GM06990 (cell line): ENCODE measurements around the gene CYFIP2.

Experiments used
- DNase-seq: peaks from one replicate; pipeline ENCODE4 v3.0.0-alpha.2; 2011; ENCODE audit not compliant: insufficient read length; ENCODE audit errors: extremely low read depth
- H3K27me3 ChIP-seq: replicated peaks from 2 replicates; pipeline ENCODE4 v1.6.0; 2011; ENCODE audit warnings: low read length; ENCODE audit not compliant: control insufficient read depth, insufficient read depth
- H3K36me3 ChIP-seq: 2 replicates; pipeline ENCODE4 v1.5.1; 2011; ENCODE audit warnings: low read length; ENCODE audit not compliant: control insufficient read depth, insufficient read depth
- H3K4me3 ChIP-seq: replicated peaks from 2 replicates; pipeline ENCODE4 v1.5.1; 2011; ENCODE audit warnings: low read depth, mild to moderate bottlenecking, control low read depth, low read length
- CTCF ChIP-seq: IDR thresholded peaks from 2 replicates; pipeline ENCODE4 v1.5.1; 2011; ENCODE audit warnings: low read length, control low read depth, mild to moderate bottlenecking, inconsistent platforms; ENCODE audit not compliant: insufficient read depth, poor library complexity, severe bottlenecking

The CYFIP2 gene

GRCh38 chr5:157350939-157351801, 85.2 kb downstream of the CYFIP2 start:
- peaks cover 15% of the 10 kb centered on the region for H3K36me3 ChIP-seq
- no peak for TF ChIP-seq CTCF
- H3K27me3 ChIP-seq = no peaks in the 10 kb centered on the region
- no peak overlapping the region for H3K4me3 ChIP-seq
- peak; percentile 33 for DNase-seq

- H3K36me3 ChIP-seq = peaks cover 16% of the 10 kb centered on the region
- no peak overlapping the region for H3K4me3 ChIP-seq
- no peaks in the 10 kb centered on the region for H3K27me3 ChIP-seq
- no peak for TF ChIP-seq CTCF
- no peak for DNase-seq
These were observed 85.8 kb downstream of the CYFIP2 start for GRCh38 chr5:157351802-157352092.

GRCh38 chr5:157352756-157353340, 86.9 kb downstream of the CYFIP2 start:
- H3K27me3 ChIP-seq = no peaks in the 10 kb centered on the region
- H3K36me3 ChIP-seq = peaks cover 15% of the 10 kb centered on the region
- no peak overlapping the region for H3K4me3 ChIP-seq
- TF ChIP-seq CTCF = no peak
- no peak for DNase-seq

DNA sequence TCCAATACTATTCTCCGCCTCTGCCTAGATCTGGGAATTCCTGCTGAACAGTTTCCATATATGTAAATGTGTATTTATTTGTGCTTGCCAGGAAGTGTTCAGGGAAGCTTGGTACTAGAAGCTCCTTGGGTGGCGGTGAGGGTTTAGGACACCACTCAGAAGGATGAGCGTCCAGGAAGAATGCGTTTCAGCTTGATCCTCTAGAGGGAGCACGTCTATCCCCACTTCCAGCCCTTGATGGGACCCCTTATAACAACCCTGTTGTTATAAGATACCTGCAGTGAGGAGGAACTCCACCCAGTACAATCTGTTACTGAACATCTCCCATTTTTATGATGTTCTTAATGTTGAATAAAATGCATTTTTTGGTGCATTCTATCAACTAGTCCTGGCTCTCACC, 88.9 kb downstream of the CYFIP2 start:
- peaks cover 19% of the 10 kb centered on the region for H3K36me3 ChIP-seq
- no peak overlapping the region for H3K4me3 ChIP-seq
- peak; percentile 35 for TF ChIP-seq CTCF
- H3K27me3 ChIP-seq = no peaks in the 10 kb centered on the region
- no peak for DNase-seq

GRCh38 chr5:157356576-157356975, 90.7 kb downstream of the CYFIP2 start:
- Histone ChIP-seq H3K36me3 (peaks cover 30% of the 10 kb centered on the region), H3K4me3 (no peak overlapping the region), H3K27me3 (no peaks in the 10 kb centered on the region)
- no peak for TF ChIP-seq CTCF
- no peak for DNase-seq
